Measurements from ENCODE around the gene SNX8. TPM values are rescaled to one million over a fixed set of nuclear protein-coding genes. Genes with fewer than 3 reads are reported as not detected.

Gene SNX8
- total and polyA plus RNA-seq, 4 donors, result 8.7 to 20.8 (median 14.8) TPM

- Histone ChIP-seq H3K9me3 (ENCODE audit: control insufficient read depth in 4 of 4, low read length in 3 of 4) (no peaks in the 10 kb centered on the region), H3K9ac (ENCODE audit: low read depth in 1 of 2, low read length in 2 of 2) (no peak overlapping the region), H3K4me3 (ENCODE audit: low read depth in 1 of 3, low read length in 3 of 3) (no peak overlapping the region), H3K36me3 (ENCODE audit: control insufficient read depth in 4 of 4, insufficient read depth in 3 of 4, low read depth in 1 of 4, low read length in 3 of 4) (peaks cover 0 to 13% (median 4%) of the 10 kb centered on the region in 4 donors), H3K27me3 (ENCODE audit: control insufficient read depth in 4 of 4, insufficient read depth in 4 of 4, low read length in 3 of 4) (no peaks in the 10 kb centered on the region), H3K4me1 (ENCODE audit: control insufficient read depth in 4 of 4, insufficient read depth in 4 of 4, low read length in 3 of 4) (no peaks in the 10 kb centered on the region), H3K27ac (ENCODE audit: low read depth in 1 of 2, low read length in 2 of 2) (no peak overlapping the region)
- 96% methylated on average over 23 of the region's 23 CpGs for WGBS
- TF ChIP-seq RAD21 (IDR thresholded peaks at IDR 0.05), result no peak
- no peak for TF ChIP-seq FOXA2 (IDR thresholded peaks at IDR 0.05)
- TF ChIP-seq ZBTB33 (IDR thresholded peaks at IDR 0.05), result no peak
- no peak for TF ChIP-seq REST (IDR thresholded peaks at IDR 0.05)
- TF ChIP-seq HNF4G (IDR thresholded peaks at IDR 0.05), result no peak
- no peak for TF ChIP-seq YY1 (IDR thresholded peaks at IDR 0.05)
- no peak for TF ChIP-seq EGR1 (IDR thresholded peaks at IDR 0.05; ENCODE audit: low read depth in 2 of 2)
- no peak for TF ChIP-seq HNF4A (conservative IDR thresholded peaks at IDR 0.05)
- no peak for TF ChIP-seq FOXA1 (IDR thresholded peaks at IDR 0.05)
- DNase-seq (ENCODE audit: low spot score), result no peak
Observed at GRCh38 chr7:2264158-2264557, 50.1 kb downstream of the SNX8 start.

- TF ChIP-seq NR2F2 (IDR thresholded peaks at IDR 0.05) (no peak), RXRA (IDR thresholded peaks at IDR 0.05) (no peak), RAD21 (IDR thresholded peaks at IDR 0.05) (no peak), EGR1 (IDR thresholded peaks at IDR 0.05; ENCODE audit: low read depth in 2 of 2) (no peak), HNF4A (conservative IDR thresholded peaks at IDR 0.05) (no peak), YY1 (IDR thresholded peaks at IDR 0.05) (no peak), HNF4G (IDR thresholded peaks at IDR 0.05) (no peak), CTCF (IDR thresholded peaks at IDR 0.05; ENCODE audit: low read depth, low read length, missing input control) (no peak), SP1 (IDR thresholded peaks at IDR 0.05) (no peak), JUND (IDR thresholded peaks at IDR 0.05) (no peak), ZBTB33 (IDR thresholded peaks at IDR 0.05) (no peak)
- no peaks in the 10 kb centered on the region for H3K9me3 ChIP-seq (ENCODE audit: control insufficient read depth in 4 of 4, low read length in 3 of 4)
- no peak overlapping the region for H3K9ac ChIP-seq (ENCODE audit: low read depth in 1 of 2, low read length in 2 of 2)
- no peak overlapping the region for H3K27ac ChIP-seq (ENCODE audit: low read depth in 1 of 2, low read length in 2 of 2)
- H3K4me1 ChIP-seq (ENCODE audit: control insufficient read depth in 4 of 4, insufficient read depth in 4 of 4, low read length in 3 of 4), result no peaks in the 10 kb centered on the region
- H3K4me3 ChIP-seq (ENCODE audit: low read depth in 1 of 3, low read length in 3 of 3), result no peak overlapping the region
- no peak for DNase-seq (ENCODE audit: low spot score)
- peaks cover 0 to 13% (median 4%) of the 10 kb centered on the region in 4 donors for H3K36me3 ChIP-seq (ENCODE audit: control insufficient read depth in 4 of 4, insufficient read depth in 3 of 4, low read depth in 1 of 4, low read length in 3 of 4)
- 94% methylated on average over 18 of the region's 18 CpGs for WGBS
- H3K27me3 ChIP-seq (ENCODE audit: control insufficient read depth in 4 of 4, insufficient read depth in 4 of 4, low read length in 3 of 4), result no peaks in the 10 kb centered on the region
Observed at GRCh38 chr7:2263176-2263575, 51.1 kb downstream of the SNX8 start.

Data from liver (tissue), 9 donors.